Forelimb muscle (tissue), 1 donor: Measurements from ENCODE around the gene PPP1R26. TPM values are rescaled to one million over a fixed set of nuclear protein-coding genes. Genes with fewer than 3 reads are reported as not detected.
"Not testable (repeated sequence)": the region's sequence is repeated elsewhere in the genome, so short reads cannot be mapped to it uniquely, and the experiment has no call there.

ENCODE experiments used
- DNase-seq: peaks from one replicate; pipeline ENCODE4 v3.0.0-alpha.2; 2013; ENCODE audit warnings: low read depth
- polyA plus RNA-seq: library from polyadenylated mRNA; unstranded; fragments of 120-200 nt; gene quantifications from one replicate; pipeline ENCODE4 v1.2.1, GENCODE V29; 2013; ENCODE audit not compliant: insufficient read length

PPP1R26 gene
- polyA plus RNA-seq, 1 donor, result 10.9 TPM

GRCh38 chr9:135458478-135458877, 21.1 kb upstream of the PPP1R26 start:
- DNase-seq, result not testable (repeated sequence)

- DNase-seq, result no peak
These were observed 17.6 kb upstream of the PPP1R26 start for GRCh38 chr9:135461936-135462335.

- no peak for DNase-seq
These were observed 16.4 kb upstream of the PPP1R26 start for GRCh38 chr9:135463140-135463539.

DNA sequence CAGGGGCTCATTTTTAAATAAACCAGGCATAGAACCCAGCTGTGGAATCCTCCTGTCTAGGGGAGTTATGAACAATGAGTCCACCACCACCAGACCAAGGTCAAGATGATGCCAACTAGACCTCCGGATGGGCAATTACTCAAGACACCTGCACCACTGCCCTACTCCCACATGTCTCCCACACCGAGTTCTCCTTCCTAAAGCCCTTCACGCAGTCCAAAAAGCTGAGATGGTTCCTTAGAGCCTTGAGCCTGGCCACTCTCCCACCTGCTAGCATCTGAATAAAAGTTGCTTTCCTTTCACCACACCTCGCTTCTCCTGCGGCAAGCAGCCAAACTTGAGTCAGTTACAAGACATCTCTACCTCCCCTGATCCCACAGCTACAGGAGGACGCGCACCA, 15.4 kb upstream of the PPP1R26 start:
- DNase-seq, result no peak

GRCh38 chr9:135468854-135469521, 10.6 kb upstream of the PPP1R26 start:
- no peak for DNase-seq

DNA sequence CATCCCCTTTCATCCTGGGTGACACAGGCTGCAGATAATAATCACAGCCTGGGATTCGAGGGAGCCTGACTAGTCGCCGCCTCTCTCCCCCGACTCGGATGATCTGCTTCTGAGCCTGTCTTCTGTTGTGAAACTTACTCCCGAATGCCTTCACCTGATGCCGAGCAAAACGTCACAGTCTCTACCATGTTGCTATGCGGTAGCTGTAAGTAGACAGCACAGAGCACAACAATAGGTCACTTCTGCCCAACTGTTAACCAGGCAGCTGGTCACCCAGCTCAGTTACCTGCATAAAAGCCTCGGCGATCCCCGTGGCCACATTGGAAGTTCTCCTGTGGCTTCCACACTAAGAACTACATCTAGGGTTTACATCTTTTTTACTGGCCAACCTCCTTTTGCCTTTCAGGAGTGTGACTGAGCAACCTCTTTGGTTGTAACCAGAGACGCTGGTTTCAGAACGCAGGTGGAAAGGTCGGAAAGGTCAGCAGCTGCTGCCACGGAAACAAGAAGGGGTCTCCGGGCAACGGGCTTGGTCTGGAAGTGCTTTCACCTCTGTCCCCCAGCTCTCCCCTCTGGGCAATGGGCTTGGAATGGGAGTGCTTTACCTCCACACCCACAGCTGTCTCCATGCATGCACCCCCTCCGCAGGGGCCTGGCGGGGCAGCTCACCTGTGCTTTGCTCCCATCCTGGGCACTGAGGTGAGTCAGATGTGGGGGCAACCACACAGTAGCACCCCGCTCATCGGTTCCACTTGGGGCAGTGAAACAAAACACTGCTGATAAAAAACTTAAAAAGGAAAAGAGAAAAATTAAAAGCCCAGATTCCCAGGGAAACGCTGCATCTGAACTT, 7.6 kb upstream of the PPP1R26 start:
- no peak for DNase-seq

- no peak for DNase-seq
These were observed 5.5 kb upstream of the PPP1R26 start for GRCh38 chr9:135473972-135474543.

DNA sequence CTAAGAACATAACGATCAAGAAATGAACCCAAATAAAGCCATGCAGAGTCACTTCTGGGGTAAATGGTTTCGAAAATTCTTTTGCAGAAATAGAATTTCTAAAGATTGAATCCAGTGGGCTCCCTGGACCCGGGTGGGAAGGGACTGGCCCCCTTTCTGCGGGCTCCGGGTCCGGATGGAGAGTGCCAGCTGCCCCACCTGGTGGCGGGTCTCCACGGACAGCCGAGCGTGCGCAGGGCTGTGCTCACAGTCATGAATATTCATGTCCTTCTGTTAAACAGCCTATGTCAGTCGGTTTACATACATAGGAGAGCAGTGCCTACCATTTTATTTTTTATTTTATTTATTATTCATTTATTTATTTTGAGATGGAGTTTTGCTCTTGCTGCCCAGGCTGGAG, 4.7 kb upstream of the PPP1R26 start:
- DNase-seq, result no peak

DNA sequence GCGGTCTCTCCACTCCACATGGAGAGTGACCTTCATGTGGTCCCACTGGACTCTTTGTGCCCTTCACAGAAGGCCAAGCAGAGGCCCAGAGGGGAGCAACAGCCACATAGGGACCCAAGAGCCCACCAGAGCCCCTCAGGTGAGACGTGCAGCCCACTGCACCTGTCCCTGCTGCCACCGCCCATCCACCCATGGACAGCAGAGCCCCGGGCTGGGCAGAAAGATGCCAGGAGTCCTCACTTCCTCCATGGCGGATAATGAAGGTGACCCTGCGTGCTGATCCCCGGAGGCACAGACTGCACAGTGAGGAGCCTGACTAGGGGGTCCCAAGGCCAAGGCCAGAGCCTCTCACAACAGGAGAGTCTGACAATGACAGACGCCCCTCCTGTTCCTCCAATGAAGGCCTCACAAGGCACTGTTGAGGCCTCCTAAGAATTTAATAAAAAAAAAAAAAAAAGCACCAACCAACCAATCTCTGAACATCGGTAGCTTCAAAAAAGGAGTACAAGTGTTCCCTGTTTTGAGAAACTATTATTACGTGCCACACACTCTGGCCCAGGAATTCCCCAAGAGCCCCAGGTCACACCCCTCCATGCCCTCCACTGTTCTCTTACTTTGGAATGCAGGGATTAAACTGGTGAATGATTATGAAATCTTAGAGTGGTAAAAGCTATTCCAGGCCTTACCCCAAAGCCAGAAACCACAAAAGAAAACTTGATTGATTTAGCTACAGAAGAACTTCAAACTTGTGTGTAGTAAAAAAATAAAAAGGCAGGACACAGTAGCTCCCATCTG, 2.8 kb upstream of the PPP1R26 start:
- DNase-seq, result no peak

GRCh38 chr9:135478191-135478590, 1.4 kb upstream of the PPP1R26 start:
- no peak for DNase-seq

DNA sequence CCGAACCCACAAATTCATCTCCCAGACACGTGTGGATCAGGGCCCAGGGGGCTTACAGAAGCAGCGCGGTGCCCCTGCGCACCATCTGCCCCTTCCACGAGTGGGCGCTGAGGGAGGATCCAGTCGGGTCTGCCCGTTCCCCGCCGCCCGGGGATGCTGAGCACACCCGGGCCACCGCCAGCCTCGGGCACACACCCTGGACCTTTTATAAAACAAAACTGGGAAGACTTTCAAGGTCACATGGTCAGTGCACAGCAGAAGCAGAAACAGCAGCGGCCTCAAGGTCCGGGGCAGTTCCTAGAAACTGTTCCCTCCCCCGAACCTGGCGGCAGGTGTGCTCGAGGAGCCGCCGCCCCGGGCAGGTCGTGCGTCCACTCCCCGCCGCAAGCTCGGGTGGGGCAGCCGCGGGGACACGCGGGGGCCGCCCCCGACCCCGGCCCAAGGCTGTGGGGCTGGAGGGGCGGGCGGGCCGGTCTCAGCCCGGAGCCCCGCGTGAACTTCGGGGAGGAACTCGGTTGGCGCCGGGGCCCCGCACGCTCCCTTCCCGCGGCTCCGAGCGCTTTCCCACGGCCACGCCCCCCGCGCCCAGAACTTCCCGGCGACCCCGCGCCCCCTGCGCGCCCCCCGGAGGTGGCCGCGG, 633 bp upstream of the PPP1R26 start:
- no peak for DNase-seq

GRCh38 chr9:135480071-135480939, 723 bp downstream of the PPP1R26 start:
- DNase-seq, result no peak

GRCh38 chr9:135480940-135481310, 1.3 kb downstream of the PPP1R26 start:
- no peak for DNase-seq

DNA sequence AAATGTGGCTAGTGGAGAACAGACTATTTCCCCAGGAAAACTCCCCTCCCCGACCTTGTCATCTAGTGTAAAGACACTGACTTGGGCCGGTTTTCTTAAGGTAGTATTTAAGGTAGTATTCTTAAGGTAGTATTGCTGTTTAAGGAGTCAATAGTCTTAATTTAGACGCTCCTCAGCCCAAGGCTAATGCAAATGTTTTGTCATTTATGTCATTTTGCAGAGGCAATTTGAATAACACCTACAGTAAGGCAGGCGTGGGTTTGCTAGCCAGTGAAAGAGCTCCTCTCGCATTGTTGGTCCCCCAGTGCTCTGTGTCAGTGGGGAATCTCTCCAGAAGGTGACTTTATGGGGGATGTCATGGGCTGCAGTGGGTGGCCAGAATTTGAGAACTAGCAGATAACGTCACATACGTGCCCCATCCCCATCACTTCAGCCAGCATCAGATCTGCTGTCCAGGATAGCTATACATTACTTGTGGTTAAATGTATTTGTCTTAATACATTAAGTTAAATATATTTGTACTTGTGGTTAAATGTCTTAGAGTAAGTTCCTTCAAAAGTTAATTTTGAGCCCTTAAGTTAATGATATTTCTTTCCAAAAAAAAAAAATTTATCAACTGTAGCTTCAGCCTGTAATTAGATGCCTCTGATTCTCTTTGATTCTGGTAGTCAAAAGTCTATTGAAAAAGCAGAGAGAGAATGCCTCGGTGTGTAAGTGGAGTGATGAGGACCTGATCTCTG, 2.6 kb downstream of the PPP1R26 start:
- no peak for DNase-seq

- no peak for DNase-seq
These were observed 5.1 kb downstream of the PPP1R26 start for GRCh38 chr9:135484460-135485277.

DNA sequence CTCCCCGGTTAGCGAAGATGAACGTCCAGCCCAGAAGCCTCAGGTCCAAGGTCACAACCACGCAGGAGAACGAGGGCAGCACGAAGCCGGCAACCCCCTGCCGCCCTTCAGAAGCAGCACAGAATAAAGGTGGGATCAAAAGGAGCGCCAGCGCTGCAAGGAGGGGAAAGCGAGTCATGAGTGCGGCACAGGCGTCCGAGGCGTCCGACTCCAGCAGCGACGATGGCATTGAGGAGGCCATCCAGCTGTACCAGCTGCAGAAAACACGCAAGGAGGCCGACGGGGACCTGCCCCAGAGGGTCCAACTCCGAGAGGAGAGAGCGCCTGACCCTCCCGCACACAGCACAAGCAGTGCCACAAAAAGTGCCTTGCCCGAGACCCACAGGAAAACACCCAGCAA, 5.8 kb downstream of the PPP1R26 start:
- DNase-seq, result no peak

GRCh38 chr9:135485832-135486231, 6.2 kb downstream of the PPP1R26 start:
- no peak for DNase-seq

DNA sequence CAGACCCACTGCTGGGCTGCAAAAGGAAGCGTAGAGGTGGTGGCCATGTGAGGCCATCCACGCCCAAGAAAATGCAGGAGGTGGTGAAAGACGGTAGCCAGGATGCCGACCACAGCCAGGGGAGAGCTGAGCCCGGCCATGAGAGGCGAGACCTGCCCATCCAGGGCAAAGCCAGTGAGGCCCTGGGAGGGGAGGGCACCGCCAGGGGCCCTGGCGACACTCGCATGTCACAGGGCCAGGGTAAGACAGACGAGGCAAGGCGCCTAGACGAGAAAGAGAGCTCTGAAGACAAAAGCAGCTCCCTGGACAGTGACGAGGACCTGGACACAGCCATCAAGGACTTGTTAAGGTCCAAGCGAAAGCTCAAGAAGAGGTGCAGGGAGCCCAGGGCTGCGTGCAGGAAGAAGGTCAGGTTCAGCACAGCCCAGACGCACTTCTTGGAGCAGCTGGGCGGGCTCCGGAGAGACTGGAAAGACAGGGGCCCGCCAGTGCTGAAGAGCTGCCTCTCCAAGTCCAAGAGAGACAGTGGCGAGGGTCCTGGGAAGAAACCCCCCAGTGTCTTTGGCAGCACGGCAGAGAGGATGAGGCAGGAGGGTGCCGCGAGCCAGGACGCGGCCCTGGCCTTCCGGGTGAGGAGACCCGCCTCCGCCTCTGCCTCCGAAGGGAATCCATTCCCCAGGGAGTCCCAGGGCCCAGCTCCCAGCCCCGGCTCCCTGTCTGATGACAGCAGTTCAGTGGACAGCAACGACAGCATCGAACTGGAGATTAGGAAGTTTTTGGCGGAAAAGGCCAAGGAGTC, 6.9 kb downstream of the PPP1R26 start:
- DNase-seq, result no peak
